Stimulated activated CD8-positive, alpha-beta memory T cell treated with anti-CD3 and anti-CD28 coated beads, Interleukin-15, amount 100 ng/mL, for 1 hour (primary cell): Measurements from ENCODE around the gene TOGARAM2.
"Not testable (repeated sequence)": the region's sequence is repeated elsewhere in the genome, so short reads cannot be mapped to it uniquely, and the experiment has no call there.

Experiments
- DNase-seq: peaks from one replicate; pipeline ENCODE4 v3.0.0-alpha.2; 2020; ENCODE audit warnings: low read depth

The TOGARAM2 gene

DNA sequence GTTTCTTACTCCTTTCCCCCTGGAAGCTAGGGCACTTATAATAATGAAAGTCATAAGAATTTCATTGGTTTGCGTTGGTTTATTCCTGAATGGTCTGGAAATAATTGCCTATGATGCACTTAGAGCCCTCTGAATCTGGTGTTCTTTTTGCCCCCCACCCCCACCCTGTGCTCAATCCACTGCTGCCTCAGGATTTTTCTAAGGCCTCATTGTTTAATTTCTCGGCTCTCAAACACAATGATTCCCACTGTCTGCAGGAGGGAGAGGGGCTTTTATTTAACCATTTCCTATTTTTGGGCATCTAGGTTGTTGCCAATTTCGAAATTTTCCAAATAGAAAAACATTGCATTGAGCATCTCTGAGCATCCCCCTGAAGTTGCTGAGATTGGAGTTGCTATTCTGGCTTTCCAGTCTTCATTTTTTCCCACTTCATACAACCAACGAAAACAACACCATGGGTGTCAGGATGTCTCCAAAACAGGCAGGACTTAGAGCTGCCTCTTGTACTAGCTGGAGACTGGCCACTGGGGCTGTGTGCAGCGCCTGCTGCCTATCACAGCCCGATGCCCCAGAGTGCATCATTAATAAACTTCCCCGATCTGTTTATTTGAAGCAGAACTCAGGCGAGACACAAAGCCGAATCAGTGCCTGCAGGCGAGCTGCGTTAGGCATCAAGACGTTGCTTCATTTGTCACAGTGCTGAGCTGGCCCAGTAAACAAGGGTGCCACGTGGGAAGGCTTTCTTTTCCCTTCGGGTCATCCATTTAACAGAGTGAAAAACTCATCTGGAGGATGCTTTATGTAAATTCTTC is 95.0 kb downstream of the TOGARAM2 start:
- no peak for DNase-seq

DNA sequence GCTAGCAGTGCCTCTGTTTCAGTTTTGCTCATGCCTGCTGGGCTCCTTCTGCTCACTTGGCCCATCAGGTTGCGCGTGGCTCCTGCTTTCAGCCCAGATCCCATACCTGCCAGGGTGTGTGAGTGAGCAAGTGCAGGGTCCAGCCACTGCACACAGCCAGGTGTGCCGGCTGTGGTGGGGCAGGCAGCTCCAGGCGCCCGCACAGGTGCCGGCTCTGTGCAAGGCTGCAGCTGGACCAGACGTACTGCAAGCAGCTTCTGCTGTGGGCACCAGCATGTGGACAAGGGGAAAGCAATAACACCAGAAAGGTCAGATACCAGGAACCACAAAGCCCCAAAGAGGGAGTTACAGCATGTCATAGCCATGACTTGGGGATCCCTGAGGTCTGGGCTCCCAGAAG is 98.8 kb downstream of the TOGARAM2 start:
- DNase-seq: no peak

DNA sequence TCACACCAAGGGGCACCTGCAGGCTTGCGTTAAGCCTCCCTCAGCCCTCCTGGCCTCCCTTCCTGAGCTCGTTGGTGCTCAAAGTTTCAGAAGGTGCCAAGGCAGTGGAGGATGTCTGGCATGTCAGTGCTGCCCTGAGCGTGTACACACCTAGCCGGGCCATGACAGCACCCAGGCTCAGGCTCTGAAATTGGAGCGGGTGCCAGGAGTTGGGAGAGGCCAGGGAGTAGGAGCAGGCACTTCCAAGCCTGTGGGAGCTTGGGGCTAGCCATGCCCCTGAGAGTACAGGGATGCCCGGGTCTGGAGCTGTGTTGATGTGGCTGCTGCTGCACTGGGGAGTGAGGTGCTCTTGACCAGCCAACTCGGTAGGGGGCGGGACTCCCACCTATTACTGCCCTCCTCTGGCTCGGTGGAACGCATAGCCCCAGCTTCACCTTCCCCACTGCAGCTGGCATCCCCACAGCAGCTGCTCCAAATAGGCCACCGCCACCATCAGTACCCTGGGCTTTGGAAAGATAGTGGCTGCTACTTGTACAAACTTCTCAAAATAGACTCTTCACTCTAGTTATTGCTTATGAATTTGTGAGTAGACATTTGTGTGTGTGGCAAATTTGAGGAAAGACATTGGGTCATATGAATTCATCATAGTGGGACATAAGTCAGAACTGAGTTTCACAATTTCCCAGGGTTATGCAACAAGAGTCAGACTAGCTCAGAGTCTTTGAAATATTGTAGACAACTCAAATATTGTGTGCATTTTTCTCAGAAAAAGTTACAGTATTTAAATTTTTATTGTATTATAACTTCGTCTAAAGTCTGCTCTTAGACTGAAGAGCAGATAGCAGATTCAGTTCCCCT is 100.0 kb downstream of the TOGARAM2 start:
- DNase-seq: no peak

DNA sequence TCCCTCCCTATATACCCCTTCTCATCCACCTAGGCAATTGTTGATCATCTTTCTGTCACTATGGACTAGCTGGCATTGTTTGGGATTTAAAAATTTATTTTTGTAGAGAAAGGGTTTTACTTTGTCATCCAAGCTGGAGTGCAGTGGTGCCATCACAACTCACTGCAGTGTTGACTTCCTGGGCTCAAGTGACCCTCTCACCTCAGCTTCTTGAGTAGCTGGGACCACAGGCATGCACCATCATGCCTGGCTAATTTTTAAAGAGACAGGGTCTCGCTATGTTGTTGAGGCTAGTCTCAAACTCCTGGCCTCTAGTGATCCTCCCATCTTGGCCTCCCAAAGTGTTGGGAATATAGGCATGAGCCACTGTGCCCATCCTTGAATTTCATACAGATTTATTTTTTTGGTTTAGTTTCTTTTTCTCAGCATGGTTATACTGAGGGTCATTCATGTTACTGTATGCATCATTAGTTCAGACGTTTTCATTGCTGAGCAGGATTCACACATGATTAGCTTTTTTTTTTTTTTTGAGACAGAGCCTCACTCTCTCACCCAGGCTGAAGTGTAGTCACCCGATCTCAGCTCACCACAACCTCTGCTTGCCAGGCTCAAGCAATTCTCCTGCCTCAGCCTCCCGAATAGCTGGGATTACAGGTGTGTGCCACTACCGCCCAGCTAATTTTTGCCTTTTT is 101.9 kb downstream of the TOGARAM2 start:
- DNase-seq: no peak

DNA sequence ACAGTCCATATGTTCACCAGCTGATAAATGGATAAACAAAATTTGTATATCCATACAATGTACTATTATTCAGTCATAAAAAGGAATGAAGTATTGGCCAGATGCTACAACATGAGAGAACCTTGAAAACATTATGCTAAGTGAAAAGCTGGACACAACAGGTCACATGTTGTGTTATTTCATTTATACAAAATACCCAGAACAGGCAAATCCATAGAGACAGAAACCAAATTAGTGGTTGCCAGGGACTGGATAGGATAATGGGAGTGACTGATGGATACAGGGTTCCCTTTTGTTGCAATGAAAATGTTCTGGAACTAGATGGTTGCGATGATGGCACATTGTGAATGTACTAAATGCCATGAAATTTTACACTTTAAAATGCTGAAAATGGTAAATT is 103.5 kb downstream of the TOGARAM2 start:
- no peak for DNase-seq

DNA sequence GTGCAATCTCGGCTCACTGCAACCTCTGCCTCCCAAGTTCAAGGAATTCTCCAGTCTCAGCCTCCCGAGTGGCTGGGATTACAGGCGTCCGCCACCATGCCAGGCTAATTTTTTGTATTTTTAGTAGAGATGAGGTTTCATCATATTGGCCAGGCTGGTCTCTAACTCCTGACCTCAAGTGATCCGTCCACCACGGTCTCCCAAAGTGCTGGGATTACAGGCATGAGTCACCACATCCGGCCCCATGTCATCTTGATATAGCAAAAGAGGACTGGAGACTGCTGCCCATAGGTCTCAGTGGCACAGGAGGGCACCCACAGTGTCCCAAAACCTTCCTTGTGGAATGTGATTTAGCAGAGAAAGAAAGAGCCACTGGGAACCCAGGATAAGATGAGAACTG is 109.2 kb downstream of the TOGARAM2 start:
- not testable (repeated sequence) for DNase-seq

DNA sequence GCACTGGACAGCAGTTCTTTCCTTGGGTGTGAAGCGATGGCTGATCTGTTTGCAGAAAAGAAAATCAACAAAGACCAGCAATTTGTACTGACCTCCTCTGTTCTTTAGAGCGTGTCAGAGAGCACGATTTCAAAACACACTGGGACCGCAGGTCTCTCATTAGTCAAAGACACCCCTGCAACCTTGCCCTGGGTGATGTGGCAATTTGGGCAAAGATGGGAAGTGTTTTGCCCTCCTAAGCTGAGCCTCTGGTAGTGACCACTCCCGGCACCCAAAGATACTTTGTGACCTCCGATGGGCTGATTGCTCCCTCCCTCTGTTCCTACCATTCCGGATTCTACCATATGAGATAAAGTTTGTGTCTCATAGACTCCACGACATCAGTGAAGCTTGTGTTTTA is 115.9 kb downstream of the TOGARAM2 start:
- no peak for DNase-seq

DNA sequence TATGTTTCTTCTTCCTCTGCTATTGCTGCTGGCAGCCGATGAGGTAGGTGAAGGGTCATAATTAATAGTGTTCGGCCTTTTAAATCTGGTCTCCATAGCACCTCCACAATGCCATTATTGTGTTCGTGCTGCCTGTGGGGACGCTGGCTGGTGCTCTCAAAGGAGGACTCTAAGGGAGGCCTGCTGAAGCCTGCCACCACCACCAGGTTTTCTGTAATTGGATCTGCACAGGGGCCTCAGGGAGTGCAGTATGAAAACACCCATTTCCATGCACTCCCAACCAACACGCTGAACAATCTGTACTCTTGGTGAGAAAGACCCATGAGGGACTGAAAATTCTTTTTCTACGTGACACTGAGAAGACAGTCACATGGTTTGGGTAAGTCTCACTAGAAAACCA is 116.5 kb downstream of the TOGARAM2 start:
- no peak for DNase-seq

DNA sequence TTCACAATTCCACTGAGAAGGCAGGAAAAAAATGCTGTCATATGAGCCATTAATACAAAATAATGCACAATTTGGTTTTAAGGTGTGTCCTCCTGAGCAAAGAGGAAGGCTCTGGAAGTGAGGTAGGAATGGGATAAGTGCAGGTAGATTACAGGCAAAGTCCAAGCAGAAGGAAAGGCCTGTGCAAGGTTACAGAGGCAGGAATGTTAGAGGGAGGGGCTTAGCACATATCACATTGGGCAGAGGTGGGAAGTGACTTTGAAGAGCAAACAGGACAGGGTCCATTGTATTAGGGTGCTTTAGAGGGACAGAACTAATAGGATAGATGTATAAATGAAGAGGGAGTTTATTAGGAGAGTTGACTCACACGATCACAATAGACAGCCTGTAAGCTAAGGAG is 119.5 kb downstream of the TOGARAM2 start:
- no peak for DNase-seq
